GM12892 (cell line): ENCODE data around the gene UTP14C.

Experiments used
- DNase-seq: peaks from one replicate; pipeline ENCODE4 v3.0.0; 2011; ENCODE audit not compliant: insufficient read length
- FAIRE-seq: peaks from 2 replicates; lab custom pipeline; 2011; peaks lifted over from hg19 to GRCh38; lab: Jason Lieb, UNC
- POLR2A ChIP-seq: IDR thresholded peaks from 2 replicates; pipeline ENCODE4 v1.6.1; 2011; ENCODE audit warnings: low read depth, low read length, control low read depth
- POLR2AphosphoS5 ChIP-seq: IDR thresholded peaks from 2 replicates; pipeline ENCODE4 v1.6.1; 2011; ENCODE audit warnings: low read depth, low read length, control low read depth
- TAF1 ChIP-seq: IDR thresholded peaks from 2 replicates; pipeline ENCODE4 v1.6.1; 2011; ENCODE audit warnings: low read depth, mild to moderate bottlenecking, control low read depth, low read length, borderline replicate concordance

Gene UTP14C

DNA sequence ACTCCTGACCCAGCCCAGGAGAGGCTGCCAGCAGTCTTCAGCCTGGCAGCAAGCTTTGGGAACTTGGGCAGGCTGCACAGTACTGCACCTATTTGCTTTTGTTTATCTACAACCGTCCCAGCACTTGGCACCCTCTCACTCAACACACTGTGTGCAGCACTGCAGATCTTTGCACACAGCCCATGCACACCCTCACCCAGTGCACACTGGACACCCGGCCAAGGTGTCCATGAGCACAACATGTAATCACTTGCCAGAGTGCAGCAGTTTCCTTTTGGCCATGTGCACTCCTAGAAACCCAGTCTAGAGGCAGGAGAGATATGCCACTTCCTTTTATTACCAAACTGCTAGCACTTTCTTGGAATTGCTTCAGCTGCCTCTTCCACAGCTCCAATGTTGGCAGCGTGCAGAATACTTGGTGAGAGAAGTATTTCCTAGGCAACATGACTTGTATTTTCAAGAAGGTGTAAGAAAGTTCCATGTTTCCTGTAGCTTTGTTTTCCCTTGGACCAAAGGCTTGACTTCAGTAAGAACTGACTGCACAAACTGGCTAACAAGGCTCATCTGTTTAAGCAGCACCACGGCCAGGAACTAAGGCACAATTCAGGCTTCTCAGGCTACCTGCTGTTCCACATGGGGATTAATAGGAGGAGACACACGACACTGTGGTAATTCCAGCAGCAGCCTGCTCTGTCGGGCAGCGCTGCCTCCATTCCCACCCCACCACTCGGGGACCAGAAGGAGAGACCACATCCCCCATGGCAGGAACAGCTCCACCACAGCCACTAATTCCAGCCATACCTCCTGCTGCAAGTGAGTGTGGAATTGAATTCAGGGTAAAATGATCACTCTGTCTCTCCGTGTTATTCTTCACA, 28.6 kb upstream of the UTP14C start:
- FAIRE-seq = no peak
- TF ChIP-seq TAF1 = no peak
- TF ChIP-seq POLR2A = no peak
- TF ChIP-seq POLR2AphosphoS5 = no peak
- no peak for DNase-seq

DNA sequence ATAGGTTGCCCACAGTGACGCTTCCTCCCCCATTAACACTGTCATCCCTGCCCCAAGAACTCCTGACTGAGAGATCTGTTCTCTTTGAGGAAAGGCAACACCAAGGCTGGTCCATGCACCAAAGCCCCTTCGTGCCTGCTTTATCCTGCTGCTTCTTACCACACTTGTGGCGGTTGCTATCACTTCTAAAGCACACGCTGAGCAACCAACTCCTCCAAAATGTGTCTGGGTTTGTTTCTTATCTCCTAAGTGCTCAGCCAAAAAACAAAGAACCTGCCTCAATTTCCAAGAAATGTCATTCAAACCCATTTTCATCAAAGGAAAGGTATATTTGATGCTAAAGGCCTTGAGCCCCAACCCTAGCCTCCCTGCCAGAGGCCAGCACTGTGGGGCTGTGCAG, 27.9 kb upstream of the UTP14C start:
- TF ChIP-seq POLR2AphosphoS5 (no peak), TAF1 (no peak), POLR2A (no peak)
- FAIRE-seq (no peak), DNase-seq (no peak)

DNA sequence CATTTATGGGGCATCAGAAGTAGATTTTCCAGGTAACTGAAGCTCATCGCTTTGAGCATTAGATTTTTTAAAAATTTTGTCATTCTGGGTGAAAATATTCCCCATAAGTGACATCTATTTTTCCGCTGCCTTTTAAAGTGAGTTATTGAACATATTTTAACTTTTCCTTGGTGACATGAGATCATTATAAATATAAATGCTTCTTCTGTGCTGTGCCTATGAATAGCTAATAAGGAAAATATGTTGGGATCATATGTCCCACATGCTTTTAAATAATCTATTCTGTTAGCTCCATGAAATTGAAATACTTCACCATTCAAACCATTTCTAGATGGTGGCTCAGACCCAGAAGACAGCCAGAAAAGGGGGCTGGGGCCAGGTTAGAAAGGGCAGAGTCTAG, 27.3 kb upstream of the UTP14C start:
- TF ChIP-seq POLR2AphosphoS5 (no peak), TAF1 (no peak), POLR2A (no peak)
- FAIRE-seq (no peak), DNase-seq (no peak)

DNA sequence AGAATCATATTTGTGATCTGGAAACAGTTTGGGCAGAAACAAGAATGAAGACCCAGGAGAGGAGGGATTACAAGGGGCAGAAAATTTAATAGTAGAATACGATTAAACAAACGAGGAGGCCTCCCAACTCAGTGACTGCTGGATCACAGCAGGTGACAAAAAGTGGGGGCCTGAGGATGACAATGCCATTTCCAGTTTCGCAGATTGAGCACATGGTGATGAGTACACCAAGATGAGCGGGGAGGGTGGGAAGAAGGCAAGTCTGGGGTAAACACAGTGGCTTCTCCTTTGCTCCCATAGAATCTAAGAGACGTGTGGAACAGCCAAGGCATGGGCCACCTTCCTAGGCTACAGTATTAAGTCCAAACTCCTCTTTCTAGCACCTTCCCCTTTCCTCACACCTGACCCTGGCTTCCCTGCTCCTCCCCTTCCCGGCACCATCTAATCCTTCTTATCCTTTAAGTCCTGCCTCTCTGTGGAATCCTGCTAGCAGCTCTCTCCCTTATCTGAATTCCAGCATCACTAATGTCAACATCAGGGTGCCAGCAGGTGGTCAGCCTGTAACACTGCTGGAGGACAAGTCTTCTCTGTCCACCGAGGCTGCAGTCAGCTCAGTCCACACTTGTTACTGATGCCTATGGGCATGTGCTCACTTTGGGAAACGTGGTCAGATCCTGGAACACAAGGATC, 26.7 kb upstream of the UTP14C start:
- TF ChIP-seq POLR2A = no peak
- no peak for TF ChIP-seq TAF1
- TF ChIP-seq POLR2AphosphoS5 = no peak
- FAIRE-seq (no peak), DNase-seq (no peak)

DNA sequence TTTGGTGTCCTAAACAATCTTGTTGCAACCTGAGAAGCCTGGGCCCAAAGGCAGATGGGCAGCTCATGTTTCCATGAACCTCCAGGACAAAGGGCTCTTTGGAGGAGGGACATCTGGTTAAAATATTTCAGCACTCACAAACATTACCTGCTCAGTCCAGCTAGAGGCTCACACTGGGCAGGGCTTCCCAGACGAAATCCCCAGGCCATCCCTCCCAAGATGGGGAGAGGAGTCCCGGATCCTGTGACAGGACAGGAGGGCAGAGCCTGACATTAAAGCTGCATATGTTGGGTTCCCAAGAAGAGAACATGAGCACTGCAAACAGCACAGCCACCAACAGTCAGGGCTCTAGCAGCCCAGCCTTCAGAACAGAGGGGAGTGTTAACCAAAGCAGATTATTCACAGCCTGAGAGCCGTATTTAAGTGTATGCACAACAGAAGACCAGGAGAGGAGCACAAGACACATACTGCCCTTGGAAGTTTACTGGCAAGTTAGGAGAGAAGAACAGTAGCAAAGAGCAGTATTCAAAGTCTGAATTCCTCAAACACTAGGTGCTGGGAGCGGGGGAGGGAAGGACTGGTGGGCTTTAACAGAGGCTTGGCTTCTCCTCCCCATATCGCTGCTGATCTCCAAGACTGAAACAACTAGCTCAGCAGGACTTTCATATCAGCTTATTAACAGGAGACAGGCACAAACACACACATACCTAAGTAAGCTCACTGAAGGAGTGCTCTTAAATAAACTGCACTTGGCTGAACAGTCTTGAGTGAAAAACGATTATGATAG, 25.6 kb upstream of the UTP14C start:
- TF ChIP-seq POLR2AphosphoS5 (no peak), TAF1 (no peak), POLR2A (no peak)
- no peak for FAIRE-seq

DNA sequence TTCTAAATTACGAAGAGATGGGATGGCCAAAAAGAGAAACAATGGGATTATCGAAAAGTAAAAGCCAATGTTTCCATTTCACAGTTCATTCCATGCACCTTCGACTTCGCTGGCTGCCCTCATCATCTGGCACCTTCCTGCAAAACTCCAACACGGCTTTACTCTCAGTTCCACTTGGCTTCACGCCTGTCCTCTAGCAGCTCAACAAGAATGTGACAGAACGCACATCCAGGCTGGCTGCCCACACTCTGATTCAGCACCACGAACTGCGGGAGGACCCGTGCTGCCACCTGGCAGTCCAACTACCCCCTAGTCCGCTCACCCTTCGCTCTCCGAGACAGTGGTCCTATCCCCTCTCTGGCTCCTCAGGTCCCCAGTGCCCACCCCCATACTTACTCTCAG, 25.0 kb upstream of the UTP14C start:
- no peak for DNase-seq

More for the DNA sequence above, 25.6 kb upstream of the UTP14C start:
- no peak for DNase-seq

DNA sequence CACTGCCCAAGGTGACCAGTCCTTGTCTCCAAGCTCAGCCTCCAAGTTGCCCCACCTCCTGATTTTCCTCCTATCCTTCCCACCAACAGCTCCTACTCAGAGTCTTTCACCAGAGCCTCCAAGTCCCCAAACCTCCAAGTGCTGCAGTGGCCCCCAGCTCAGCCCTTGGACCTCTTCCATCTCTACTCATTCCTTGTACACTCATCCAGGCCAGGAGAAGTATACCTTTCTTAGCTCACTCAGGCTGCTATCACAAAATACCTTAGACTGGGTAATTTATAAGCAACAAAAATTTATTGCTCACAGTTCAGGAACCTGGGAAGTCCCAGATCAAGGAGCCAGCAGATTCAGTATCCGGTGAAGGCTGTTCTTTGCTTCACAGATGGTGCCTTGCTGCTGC, 24.6 kb upstream of the UTP14C start:
- no peak for DNase-seq
- TF ChIP-seq POLR2AphosphoS5 (no peak), POLR2A (no peak), TAF1 (no peak)
- no peak for FAIRE-seq

More for the DNA sequence above, 25.0 kb upstream of the UTP14C start:
- TF ChIP-seq POLR2A (no peak), TAF1 (no peak), POLR2AphosphoS5 (no peak)
- no peak for FAIRE-seq

DNA sequence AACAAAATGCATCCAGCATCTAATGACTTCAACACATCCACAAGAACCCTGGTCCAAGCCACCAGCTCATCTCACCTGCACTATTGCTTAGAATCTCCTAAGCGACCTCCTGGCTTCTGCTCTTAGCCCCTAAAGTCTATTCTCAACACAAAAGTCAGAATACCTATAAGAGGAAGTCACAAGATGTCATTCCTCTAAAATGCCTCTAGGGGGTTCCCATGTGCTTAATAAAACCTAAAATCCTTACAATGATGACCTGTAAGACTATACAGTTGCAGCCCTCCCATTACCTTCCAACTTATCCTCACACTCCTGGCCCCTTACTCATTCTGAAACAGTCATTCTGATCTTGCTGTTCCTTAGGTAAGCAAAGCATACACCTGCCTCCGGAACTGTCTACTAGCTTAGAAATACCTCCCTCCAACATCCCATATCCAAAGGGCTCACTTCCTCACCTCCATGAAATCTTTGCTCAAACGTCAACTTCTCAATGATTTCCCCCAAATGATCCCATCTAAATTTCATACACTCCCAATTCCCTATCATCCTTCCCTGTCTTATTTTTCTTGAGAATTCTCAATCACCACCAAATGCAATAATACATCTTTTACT, 23.3 kb upstream of the UTP14C start:
- no peak for TF ChIP-seq POLR2A
- TF ChIP-seq TAF1 = no peak
- no peak for TF ChIP-seq POLR2AphosphoS5
- DNase-seq = peak; percentile 39
- FAIRE-seq = peak; percentile 68

DNA sequence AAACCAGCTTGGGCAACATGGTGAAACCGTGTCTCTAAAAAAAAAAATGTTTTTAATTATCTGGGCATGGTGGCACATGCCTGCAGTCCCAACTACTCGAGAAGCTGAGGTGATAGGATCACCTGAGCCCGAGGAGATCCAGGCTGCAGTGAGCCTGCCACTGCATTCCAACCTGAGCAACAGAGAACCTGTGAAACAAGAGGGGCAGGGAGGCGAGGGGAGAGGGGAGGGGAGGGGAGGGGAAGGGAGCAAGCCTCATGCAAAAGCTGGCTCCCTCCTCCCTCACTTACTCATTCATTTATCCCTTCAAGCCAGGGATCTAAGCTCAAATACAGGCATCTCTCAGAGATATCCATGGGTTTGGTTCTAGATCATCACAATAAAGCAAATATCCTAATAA, 22.1 kb upstream of the UTP14C start:
- TF ChIP-seq POLR2A = no peak
- TF ChIP-seq TAF1 = no peak
- TF ChIP-seq POLR2AphosphoS5 = no peak
- FAIRE-seq (no peak), DNase-seq (no peak)

DNA sequence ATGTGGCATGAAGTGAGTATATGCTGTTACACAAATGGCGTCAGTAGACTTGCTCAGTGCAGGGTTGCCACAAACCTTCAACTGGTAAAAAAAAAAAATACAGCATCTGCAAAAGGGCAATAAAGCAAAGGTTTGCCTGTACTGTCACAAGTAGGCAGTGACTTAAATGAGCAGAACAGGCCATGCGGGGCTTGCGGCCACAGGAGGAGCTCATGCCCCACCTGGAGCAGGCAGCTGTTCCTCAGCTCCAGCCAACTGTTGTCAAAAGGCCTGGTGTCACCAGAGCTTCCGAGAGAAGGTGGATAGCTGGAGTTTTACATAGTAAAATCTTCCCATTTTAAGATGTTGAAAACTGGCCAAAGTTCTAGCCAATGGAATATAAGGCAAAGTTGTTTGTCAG, 20.9 kb upstream of the UTP14C start:
- FAIRE-seq (no peak), DNase-seq (no peak)
- no peak for TF ChIP-seq POLR2A
- no peak for TF ChIP-seq TAF1
- no peak for TF ChIP-seq POLR2AphosphoS5
